ENCODE data around the gene CARNS1.

CARNS1 gene

DNA sequence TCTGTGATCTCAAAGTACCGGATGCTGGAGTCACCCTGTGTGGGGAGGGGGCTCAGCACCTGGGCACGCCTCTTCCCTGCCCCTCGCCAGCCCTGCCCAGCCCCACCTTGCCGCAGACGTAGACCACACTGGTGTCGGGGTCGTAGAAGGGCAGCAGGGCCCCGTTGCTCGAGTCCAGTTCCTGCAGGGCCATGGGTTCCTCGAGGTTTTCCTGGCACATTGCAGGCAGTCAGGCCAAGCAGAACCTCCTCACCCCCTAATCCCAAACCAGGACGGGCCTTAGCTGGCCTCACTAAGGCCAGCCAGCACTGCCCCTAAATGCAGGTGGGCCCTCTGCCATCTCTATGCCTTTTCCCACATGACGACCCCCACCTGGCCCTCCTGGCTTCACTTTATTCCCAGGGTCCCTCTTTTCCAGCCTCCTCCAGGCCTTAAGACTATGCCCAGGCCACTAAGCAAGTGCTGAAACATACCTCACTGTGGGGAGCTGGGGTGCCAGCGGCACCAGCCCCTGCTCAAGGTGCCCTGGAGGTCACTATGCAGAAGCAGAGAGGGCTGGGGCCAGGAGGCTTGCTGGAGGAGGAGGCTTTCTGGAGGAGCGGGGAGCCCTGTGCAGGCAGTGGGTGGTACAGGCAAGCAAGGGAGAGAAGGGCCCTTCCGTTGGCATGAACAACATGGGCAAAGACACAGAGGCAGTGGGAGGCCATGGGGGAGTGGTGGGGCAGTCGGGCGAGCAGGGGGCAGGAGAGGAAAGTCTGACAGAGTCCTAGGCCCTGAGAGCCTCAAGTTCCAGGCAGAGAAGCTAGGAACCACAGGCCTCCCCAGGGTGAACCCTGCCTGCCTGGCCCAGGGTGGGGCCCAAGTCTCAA lies 25.0 kb downstream of the CARNS1 start:
- in situ Hi-C loops (cut with MboI; ENCODE audit: low sequenced_read_pairs), result no loop called here

DNA sequence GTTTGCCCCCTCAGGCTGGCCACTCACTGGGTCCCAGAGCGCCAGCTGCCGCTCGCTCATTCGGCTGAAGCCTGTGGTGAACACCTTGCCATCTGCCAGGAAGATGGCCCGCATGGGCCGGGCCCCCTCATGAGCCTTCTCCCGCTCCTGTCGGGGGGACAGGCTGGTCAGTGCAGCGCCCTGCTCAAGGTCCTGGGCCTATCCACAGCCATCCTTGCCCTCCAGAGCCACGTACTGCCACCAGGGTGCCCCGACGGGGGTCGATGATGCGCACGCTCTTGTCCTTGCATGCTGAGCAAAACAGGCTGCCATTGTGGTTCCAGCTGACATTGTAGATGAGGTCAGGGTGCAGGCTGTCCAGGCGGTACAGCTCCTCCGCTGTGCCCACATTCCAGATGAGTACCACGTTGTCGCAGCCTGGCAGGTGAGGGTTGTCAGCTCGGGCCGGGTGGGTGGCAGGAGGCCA lies 25.7 kb downstream of the CARNS1 start:
- in situ Hi-C loops (cut with MboI; ENCODE audit: low sequenced_read_pairs), result no loop called here

DNA sequence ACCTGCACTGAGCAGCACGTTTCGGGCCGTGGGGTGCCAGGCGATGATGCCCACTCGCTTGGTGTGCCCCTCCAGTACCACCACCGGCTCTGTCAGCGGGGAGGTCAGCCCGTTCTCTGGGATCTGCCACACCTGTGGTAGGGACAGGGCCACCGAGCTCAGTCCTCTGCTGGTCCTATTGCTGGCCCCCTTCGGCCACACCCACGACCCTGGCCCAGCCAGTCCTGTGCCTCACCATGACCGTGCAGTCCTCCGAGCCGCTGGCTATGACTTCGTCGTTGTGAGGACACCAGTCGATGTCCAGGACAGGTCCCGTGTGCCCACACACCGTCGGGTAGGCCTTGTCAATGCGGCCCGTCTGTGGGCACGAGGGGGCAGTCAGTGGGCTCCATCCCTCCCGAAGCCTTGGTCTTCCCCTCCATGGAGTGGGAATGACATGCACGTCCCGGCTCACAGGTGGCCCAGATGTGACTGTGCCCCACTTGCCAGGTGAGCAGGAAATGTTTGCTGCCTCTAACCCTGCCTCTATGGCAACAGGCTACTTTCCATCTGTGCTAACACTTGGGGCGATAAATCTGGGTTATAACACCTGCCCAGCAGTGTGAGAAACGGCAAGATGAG lies 26.4 kb downstream of the CARNS1 start:
- in situ Hi-C loops (cut with MboI; ENCODE audit: low sequenced_read_pairs), result no loop called here

DNA sequence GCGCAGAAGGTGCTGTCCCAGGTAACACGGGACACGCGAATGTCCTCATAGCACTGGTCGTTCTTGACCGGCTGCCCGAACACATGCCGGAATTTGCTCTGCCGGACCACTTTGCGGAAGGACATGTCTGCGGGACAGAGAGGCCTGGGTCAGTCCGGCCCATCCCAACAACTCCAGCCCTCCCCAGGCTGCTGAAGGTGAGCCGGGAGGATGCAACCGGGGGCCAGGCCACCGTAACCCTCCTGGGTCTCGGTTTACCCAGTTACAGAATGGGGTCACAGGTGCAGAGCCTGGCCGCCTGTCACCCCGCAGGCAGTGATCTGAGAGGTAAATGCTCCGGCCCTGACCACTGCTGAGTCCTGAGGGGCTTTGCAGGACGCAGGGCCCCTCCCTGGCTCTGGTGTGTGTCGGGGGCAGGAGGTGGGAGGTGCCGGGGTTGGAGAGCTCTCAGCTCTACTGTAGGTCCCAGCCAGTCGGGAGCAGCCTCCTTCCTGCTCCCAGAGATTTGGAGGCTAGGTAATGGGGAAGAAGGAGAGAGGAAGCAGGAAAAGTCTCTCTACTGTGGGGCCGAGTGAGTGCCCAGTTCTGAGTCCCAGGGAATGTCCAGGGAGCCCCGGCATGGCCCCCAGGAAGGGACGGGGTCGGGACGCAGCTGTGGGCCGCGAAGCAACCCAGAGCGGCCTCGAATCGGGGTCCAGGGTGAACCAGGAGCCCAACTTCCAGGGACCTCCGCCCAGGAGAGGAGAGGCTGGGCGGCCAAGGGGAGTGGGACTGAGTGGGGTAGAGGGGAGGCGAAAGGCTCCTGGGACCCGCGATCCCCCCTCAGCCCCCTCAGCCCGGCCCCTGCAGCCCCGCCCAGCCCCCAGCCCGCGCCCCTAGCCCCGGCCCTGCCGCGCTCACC lies 27.3 kb downstream of the CARNS1 start:
- in situ Hi-C loops (cut with MboI; ENCODE audit: low sequenced_read_pairs), result no loop called here

DNA sequence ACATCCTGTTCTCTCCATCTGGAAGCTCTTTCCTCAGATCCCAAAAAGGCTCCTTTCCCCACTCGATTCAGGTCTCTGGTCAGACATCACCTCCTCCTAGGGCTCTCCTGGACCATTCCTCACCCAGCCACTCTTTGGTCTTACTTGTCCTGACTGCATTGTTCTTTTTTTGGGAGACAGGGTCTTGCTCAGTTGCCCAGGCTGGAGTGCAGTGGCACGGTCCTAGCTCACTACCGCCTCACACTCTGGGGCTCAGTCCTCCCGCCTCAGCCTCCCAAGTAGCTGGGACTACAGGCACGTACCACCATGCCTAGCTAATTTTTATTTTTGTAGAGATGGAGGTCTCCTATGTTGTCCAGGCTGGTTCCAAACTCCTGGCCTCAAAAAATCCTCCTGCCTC lies 30.0 kb downstream of the CARNS1 start:
- in situ Hi-C loops (cut with MboI; ENCODE audit: low sequenced_read_pairs), result no loop called here

DNA sequence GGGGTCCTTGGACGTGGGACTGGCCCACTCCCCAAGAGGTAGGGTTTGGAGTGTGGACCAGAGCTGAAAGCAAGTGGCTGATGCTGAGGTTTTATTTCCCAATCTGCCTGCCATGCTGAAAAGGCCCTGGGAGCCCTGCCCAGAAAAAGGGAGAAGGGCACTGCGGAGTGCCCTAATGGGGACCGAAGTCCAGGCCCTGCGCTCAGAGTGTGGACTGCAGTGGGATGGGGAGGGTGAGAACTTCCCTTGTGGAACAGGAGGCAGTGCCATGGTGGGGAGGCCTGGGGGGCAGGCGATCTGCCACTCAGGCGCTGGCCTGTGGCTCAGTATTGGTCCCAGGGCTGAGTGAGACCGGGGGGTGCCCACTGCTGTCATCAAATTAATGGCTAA lies 32.7 kb downstream of the CARNS1 start:
- in situ Hi-C loops (cut with MboI; ENCODE audit: low sequenced_read_pairs), result no loop called here

DNA sequence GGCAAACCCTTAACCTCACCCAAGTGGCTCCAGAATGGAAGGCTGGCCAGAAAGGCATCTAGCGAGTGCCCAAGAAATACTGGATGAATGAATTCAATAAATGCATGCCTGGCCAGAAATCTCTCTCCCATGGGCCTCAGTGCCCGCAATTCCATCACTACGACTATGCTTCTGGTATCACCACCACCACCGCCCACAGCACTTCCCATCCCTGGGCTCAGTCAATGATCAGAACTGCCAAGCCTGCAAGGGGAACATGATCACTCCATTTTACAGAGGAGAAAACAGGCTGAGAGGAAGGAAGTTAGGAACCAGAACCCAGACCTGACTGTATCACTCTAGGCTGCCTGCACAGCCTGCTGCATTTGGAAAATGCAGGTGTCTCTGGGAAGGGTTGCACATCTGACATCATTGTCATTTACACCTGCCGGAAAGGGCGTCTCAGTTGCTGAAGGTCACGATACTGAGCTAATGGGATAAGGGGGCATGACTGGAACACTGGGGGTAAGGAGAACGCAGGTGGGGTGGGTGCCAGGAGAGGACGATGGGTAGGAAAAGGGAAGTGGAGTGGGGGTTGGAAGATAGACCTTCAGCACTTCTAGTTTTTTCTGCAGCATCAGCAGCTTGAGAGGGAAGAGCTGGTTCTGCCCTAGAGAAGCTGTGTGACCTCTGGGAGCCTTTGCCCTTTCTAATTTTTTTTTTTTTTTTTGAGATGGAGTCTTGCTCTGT lies 33.8 kb downstream of the CARNS1 start:
- in situ Hi-C loops (cut with MboI; ENCODE audit: low sequenced_read_pairs), result no loop called here

DNA sequence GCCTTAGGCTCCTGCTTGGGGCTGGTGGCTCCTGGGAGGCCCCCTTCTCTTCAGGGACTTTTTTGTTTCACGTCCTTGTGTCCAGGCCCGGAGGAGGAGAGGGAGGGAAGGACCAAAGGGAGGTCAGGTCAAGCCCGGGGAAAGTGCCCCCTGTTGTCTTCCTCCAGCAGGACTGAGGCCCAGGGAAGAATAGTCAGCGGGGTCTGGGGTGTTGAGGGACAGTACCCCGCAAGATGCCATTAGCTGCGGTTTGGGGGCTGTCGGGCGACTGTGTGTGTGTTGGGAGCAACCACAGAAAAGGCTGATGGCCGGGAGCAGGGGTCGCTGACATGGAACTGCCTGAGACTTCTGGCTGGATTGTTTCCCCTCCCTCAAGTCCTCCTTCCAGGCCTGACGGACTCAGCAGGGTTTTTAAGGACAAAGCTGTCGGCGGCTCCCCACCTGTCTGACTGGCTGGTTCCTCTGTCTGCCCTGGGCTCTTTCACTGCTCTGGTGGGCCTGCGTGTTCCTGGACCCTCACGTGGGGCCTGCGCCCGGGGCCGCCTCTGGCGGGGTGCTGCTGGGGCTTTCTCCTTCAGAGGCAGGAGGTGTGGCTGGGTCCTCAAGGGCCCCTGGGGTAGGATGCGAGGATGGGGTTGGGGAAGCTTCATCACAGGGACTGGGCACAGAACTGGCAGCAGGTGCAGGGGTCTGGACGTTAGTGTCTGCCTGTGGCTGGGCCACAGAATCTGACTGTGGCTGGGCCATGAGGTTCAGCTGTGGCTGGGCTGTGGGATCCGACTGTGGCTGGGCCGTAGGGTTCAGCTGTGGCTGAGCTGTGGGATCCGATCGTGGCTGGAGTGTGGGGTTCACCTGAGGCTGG lies 35.5 kb downstream of the CARNS1 start:
- in situ Hi-C loops (cut with MboI; ENCODE audit: low sequenced_read_pairs), result no loop called here

DNA sequence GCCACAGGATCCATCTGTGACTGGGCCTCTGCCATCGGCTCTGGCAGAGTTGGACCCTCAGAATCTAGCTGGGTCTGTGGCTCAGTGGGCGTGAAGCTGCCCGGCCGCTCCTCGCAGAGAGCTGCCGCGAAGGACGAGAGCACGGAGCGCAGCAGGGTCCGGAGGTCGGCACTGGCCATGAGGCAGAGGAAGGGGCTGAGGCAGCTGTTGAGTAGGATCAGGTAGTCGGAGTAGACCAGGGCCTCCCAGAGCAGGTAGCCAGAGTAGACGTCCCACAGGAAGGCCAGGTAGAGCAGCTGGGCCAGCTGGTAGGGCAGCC lies 36.1 kb downstream of the CARNS1 start:
- in situ Hi-C loops (cut with MboI; ENCODE audit: low sequenced_read_pairs), result no loop called here

DNA sequence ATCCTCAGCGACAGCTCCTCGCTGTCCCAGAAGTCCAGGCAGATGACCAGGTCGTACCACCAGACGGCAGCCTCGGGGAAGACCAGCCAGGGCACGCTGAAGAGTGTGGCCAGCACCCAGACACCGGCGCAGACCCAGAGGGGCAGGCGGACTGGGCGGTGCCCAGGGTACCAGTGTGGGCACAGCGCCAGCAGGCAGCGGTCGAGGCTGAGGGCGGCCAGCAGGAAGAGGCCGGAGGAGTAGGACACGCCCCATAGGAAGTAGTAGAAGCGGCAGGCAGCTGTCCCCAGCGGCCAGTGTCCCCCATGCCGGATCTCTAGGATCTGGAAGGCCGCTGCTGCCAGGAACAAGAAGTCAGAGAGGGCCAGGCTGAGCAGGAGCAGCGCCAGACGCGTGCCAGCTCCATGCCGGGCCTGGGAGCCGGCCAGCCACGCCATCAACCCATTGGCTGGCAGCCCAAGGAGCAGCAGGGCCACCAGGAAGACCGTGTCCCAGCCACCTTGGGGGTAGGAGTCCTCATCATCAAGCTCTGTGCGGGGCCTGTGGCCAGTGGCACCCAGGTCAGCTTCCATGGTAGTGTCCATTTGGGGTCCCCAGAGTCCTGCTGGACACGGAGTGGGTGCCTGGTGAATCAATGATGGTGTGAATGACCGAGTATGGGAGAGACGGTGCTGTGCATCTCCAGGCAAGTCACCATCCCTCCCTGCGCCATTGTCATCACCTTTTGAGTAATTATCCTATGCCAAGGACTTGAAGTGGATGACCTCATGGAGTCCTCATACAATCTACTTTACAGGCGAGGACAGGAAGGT lies 36.9 kb downstream of the CARNS1 start, which contains the start of gene GPR152:
GPR152 (minus strand) TSS at position 589 of the 812 bp plus-strand sequence; CDS start at position 584, 5 bp downstream.
- in situ Hi-C loops (cut with MboI; ENCODE audit: low sequenced_read_pairs), result no loop called here

DNA sequence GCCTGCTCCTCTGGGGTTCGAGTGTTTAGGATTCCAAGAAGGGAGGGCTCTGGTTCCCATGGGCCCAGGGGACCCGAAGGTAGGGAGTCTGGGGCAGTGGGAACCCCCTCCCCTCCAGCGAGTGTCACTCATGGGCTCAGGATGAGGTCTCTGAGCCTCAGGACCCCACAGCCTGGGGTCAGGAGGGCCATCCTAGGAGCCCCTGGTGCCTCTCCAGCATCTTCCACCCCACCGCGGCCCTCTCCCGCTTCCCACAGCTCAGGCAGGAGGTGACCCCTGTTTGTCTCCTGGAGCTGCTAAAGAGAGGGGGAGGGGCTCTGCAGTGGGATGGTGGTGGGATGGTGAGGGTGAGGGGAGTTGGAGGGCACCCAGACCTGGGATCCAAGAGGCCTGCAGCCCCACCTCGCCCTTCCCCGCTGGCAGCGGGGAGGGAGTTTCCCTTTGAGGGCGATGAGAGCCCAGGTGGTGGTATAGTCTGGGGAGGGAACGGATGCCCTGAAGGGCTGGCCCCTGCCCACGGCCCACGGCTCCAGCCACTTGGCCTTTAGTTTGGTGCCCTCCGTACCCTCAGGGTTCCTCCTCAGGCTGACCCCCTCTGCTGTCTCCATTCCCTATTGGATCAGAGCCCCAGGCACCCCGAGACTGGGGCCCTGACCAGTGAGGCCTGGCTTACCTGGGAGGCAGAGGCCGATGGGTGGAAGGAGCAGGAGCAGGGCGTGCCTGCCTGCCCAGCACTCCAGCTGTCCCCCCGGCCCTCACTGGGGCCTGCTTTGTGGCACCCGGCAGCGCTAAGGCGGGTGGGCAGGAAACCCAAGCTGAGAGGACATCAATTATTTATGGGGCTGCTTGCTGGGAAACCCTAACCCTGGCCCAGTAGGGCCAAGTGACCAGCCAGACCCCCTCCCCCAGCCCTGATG lies 38.6 kb downstream of the CARNS1 start:
- in situ Hi-C loops (cut with MboI; ENCODE audit: low sequenced_read_pairs), result no loop called here

DNA sequence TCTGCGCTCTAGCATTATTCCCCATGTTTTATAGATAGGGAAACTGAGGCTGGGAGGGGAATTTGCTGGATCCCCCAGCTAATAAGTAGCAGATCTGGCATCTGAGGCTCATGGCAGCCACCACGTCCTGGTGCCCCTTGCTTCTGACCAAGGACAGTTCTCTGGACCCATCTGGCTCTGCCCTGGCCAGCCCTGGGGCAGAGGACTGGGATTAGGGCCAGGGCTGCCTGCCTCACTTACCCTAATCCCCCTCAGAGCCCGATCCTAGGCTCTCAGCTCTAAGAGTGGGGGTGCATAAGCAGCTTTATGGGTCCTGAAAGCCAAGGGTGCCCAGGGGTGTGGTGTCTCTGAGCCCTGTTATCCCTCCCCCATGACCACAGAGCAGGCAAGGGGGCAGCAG lies 39.6 kb downstream of the CARNS1 start, which contains the start of gene CABP4:
CABP4 (plus strand) TSS at position 301 of the 400 bp plus-strand sequence; CDS start at position 371, 70 bp downstream.
- in situ Hi-C loops (cut with MboI; ENCODE audit: low sequenced_read_pairs), result no loop called here

DNA sequence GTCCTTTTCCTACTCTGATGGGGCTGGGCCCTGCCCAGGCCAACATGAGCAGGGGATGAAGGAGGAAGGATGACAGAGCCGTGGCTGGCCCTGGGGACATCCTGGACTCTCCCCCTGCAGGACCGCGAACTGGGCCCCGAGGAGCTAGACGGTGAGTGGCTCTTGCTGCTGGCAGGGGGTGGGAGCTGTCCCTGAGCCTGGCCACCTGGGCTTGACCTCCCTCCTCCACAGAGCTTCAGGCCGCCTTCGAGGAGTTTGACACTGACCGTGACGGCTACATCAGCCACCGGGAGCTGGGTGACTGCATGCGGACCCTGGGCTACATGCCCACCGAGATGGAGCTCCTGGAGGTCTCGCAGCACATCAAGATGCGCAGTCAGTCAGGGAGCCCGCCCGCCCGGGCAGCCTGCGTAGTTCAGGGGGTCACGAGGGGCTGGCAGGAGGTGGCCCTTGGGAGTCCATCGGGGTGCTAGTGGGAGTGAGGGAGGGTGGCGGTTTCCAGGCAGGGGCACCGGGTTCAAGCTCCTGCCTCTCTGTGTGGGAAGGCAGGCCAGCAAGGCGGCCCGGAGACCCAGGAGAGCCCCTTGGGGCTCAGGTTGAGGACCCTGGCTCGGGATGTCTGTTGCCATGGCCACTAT lies 40.7 kb downstream of the CARNS1 start:
- in situ Hi-C loops (cut with MboI; ENCODE audit: low sequenced_read_pairs), result no loop called here

DNA sequence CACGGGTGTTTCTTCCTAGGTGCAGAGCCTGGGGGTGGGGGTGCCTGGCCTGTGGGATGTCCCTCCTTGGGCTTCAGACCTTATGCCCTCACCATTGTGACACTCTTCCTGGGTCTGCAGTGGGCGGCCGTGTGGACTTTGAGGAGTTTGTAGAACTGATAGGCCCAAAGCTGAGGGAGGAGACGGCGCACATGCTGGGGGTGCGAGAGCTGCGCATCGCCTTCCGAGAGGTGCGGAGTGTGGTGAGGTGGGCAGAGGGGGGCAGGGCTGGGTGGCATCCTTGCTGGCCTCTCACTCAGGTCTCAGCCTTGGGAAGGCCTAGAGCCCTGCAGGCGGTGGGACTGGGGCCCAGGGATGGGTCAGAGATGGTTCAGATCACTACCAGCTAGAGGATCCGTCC lies 42.0 kb downstream of the CARNS1 start:
- in situ Hi-C loops (cut with MboI; ENCODE audit: low sequenced_read_pairs), result no loop called here

DNA sequence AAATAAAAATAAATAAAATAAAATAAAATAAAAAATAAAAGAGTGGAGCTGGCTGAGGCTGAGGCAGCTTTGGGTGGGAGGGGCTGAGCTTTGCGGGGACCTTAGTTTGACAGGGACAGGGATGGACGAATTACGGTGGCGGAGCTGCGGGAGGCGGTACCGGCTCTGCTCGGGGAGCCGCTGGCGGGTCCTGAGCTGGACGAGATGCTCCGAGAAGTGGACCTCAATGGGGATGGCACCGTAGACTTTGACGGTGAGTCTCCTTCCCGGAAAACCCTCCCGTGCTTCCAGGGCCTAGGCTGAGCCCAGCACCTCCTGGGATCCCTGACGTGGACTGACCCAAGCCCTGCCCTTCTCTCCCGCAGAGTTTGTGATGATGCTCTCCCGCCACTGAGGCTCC lies 42.8 kb downstream of the CARNS1 start:
- in situ Hi-C loops (cut with MboI; ENCODE audit: low sequenced_read_pairs), result no loop called here

DNA sequence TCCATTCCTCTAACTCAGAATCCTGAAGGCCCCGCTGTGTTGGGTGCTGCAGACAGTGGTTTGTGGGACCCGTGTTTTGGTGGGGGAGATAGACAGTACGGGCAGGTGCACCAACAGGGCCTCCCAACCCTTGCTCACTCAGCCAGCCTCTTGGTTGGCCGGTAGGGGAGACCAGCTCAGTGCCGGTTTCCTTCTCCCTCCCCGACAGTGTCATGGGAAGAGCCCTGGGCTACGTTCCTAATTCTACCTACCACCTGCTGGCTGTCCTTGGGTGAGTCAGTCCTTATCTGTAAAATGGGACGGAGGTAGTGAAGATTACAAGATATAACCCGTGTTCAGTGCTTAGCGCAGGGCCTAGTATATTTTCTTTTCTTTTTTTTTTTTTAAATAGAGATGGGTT lies 47.7 kb downstream of the CARNS1 start:
- in situ Hi-C loops (cut with MboI; ENCODE audit: low sequenced_read_pairs), result no loop called here

DNA sequence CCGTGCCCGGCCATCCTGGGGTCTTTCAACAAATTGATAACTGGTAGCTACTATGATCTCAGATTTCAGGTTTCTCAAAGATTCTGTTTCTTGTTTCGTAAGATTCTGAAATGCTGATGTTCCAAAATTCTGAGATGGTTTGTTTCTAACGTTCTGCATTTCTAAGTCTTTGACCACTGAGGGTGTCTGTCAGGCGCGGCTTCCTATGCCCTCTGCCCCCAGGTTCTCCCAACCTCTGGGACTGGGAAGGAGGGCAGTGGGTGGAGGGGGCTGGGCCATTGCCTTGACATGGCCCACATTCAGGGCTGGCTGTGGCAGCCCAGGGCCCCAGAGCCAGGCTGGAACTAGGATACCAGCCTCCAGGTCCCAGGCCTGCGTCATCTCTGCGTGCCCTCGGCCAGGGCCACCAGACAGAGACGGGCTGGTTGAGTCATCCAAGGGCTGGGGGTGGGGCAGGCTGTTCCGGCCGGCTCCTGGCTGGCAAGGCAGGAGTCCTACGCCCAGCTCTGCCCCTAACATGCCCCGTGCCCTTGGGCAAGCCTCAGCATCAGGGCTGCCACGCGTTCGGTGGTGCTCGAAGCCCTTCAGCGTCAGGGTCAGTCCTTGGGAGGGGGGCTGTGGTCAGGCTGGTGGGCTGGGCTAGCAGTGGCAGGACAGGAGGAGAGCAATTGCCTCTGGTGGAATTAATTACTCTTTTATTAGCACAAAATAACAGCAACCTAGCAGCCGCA lies 48.4 kb downstream of the CARNS1 start:
- in situ Hi-C loops (cut with MboI; ENCODE audit: low sequenced_read_pairs), result no loop called here
